HEK293 (cell line): ENCODE measurements around the gene PRICKLE1.

Experiments used
- BCL11A ChIP-seq: fragments of 450-650 bp; formaldehyde crosslinking; IDR thresholded peaks from 2 replicates; pipeline ENCODE4 v1.5.1; 2016; ENCODE audit warnings: low read depth, missing biosample characterization, missing genetic modification characterization
- GLIS1 ChIP-seq: fragments of 450-650 bp; formaldehyde crosslinking; IDR thresholded peaks from 2 replicates; pipeline ENCODE4 v1.5.1; 2016; ENCODE audit warnings: missing biosample characterization, missing genetic modification characterization
- SETDB1 ChIP-seq: IDR thresholded peaks from one replicate; pipeline ENCODE4 v1.6.1; 2017; ENCODE audit warnings: mild to moderate bottlenecking, low read length, moderate library complexity, mixed read lengths; ENCODE audit not compliant: insufficient read length
- SP7 ChIP-seq: fragments of 450-650 bp; formaldehyde crosslinking; IDR thresholded peaks from 2 replicates; pipeline ENCODE4 v1.5.1; 2016; ENCODE audit warnings: missing biosample characterization, missing genetic modification characterization
- TRIM28 ChIP-seq: IDR thresholded peaks from 2 replicates; pipeline ENCODE4 v1.6.1; 2011; ENCODE audit warnings: low read length, control low read depth, borderline replicate concordance
- ZNF121 ChIP-seq: fragments of 450-650 bp; formaldehyde crosslinking; IDR thresholded peaks from 2 replicates; pipeline ENCODE4 v1.5.1; 2016; ENCODE audit warnings: missing biosample characterization, missing genetic modification characterization
- ZNF558 ChIP-seq: fragments of 450-650 bp; formaldehyde crosslinking; IDR thresholded peaks from 2 replicates; pipeline ENCODE4 v1.5.1; 2016; ENCODE audit warnings: missing biosample characterization, missing genetic modification characterization
- TF ChIP-seq, protein P1 (sequence below): fragments of 450-650 bp; IDR thresholded peaks from 2 replicates; pipeline ENCODE4 v1.5.1; 2018; ENCODE audit warnings: missing biosample characterization, missing genetic modification characterization
- TF ChIP-seq, protein P2 (sequence below): fragments of 450-650 bp; formaldehyde crosslinking; IDR thresholded peaks from 2 replicates; pipeline ENCODE4 v1.5.1; 2016; ENCODE audit warnings: missing biosample characterization, missing genetic modification characterization

DNA sequence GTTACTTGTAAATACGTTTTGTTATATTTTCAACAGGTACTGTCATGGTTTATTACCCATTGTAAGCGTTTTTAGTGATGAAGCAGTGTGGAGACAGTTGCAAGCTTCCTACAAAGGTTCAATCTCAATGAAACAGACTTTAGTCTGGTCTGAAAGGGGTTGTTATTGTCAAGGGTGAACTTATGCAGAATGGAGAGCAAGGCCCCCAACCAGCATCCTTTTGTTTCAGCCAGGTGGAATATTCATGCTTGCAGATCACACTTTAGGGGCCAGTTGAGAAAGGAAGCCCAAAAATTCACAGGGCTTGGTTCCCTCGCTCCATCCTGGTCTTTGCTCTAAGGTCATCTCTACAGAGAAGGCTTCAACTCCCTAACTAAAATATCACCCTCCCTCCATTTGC, 103.7 kb downstream of the PRICKLE1 start:
- no peak for TF ChIP-seq ZNF558 (tag by site-specific recombination)
- no peak for TF ChIP-seq TRIM28
- TF ChIP-seq SETDB1: no peak
- no peak for TF ChIP-seq ZNF121 (tag by site-specific recombination)
- TF ChIP-seq, protein P1, sequence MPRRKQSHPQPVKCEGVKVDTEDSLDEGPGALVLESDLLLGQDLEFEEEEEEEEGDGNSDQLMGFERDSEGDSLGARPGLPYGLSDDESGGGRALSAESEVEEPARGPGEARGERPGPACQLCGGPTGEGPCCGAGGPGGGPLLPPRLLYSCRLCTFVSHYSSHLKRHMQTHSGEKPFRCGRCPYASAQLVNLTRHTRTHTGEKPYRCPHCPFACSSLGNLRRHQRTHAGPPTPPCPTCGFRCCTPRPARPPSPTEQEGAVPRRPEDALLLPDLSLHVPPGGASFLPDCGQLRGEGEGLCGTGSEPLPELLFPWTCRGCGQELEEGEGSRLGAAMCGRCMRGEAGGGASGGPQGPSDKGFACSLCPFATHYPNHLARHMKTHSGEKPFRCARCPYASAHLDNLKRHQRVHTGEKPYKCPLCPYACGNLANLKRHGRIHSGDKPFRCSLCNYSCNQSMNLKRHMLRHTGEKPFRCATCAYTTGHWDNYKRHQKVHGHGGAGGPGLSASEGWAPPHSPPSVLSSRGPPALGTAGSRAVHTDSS: no peak
- TF ChIP-seq GLIS1 (tag by site-specific recombination): no peak
- no peak for TF ChIP-seq SP7 (tag by site-specific recombination)
- TF ChIP-seq, protein P2, sequence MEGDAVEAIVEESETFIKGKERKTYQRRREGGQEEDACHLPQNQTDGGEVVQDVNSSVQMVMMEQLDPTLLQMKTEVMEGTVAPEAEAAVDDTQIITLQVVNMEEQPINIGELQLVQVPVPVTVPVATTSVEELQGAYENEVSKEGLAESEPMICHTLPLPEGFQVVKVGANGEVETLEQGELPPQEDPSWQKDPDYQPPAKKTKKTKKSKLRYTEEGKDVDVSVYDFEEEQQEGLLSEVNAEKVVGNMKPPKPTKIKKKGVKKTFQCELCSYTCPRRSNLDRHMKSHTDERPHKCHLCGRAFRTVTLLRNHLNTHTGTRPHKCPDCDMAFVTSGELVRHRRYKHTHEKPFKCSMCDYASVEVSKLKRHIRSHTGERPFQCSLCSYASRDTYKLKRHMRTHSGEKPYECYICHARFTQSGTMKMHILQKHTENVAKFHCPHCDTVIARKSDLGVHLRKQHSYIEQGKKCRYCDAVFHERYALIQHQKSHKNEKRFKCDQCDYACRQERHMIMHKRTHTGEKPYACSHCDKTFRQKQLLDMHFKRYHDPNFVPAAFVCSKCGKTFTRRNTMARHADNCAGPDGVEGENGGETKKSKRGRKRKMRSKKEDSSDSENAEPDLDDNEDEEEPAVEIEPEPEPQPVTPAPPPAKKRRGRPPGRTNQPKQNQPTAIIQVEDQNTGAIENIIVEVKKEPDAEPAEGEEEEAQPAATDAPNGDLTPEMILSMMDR (tag by site-specific recombination): no peak
- no peak for TF ChIP-seq BCL11A
